Measurements from ENCODE around the gene PLA2G4C.

Gene PLA2G4C

GRCh38 chr19:48059331-48059730 lies 51.3 kb downstream of the PLA2G4C start:
- peaks cover 0 to 11% (median 0%) of the 10 kb centered on the region in 11 experiments; a peak in 1 of 22 replicates for H3K36me3 ChIP-seq
- no peaks in the 10 kb centered on the region for H4K20me1 ChIP-seq
- peaks cover 0 to 12% (median 0%) of the 10 kb centered on the region in 10 experiments; a peak in 3 of 20 replicates for H3K4me1 ChIP-seq
- H3K4me3 ChIP-seq, result no peak overlapping the region
- TF ChIP-seq Cebpa-rat (IDR thresholded peaks at IDR 0.05), result no peak
- H3K27me3 ChIP-seq, result no peaks in the 10 kb centered on the region
- no peak overlapping the region for H3K9ac ChIP-seq
- no peak overlapping the region for H3K4me2 ChIP-seq
- H3K27ac ChIP-seq, result no peak overlapping the region
- H3K9me3 ChIP-seq (replicated peaks in 1 of 11), result peaks cover 0 to 8% (median 3%) of the 10 kb centered on the region in 11 experiments; a peak in 9 of 22 replicates

DNA sequence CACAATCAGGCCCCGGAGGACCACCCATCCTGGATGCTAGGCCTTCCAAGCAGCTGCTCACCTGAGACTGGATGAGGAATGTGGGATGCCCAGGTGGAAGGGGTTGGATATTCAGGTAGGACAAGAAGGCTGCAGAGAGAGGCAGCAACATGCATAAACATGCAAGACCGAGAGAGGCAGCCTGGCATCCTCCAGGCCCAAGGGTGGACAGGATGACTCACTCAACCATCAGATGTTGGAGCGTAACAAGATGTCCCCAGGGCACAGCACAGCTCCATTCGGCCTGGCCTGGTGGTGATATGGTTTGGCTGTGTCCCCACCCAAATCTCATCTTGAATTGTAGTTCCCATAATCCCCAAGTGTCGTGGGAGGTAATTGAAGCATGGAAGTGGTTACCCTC lies 56.8 kb downstream of the PLA2G4C start:
- no peak overlapping the region for H3K4me2 ChIP-seq
- H3K9ac ChIP-seq, result no peak overlapping the region
- H3K27me3 ChIP-seq, result no peaks in the 10 kb centered on the region
- H3K4me3 ChIP-seq, result no peak overlapping the region
- peaks cover 0 to 10% (median 0%) of the 10 kb centered on the region in 11 experiments; a peak in 1 of 22 replicates for H3K36me3 ChIP-seq
- TF ChIP-seq Cebpa-rat (IDR thresholded peaks at IDR 0.05), result no peak
- H3K9me3 ChIP-seq (replicated peaks in 1 of 11), result peaks cover 8 to 45% (median 35%) of the 10 kb centered on the region in 11 experiments; a peak in 20 of 22 replicates
- H3K27ac ChIP-seq, result no peak overlapping the region
- peaks cover 0 to 12% (median 0%) of the 10 kb centered on the region in 10 experiments; a peak in 3 of 20 replicates for H3K4me1 ChIP-seq
- H4K20me1 ChIP-seq, result no peaks in the 10 kb centered on the region

- TF ChIP-seq Cebpa-rat (IDR thresholded peaks at IDR 0.05), result no peak
- Histone ChIP-seq H3K4me3 (no peak overlapping the region), H3K9ac (no peak overlapping the region), H3K27me3 (no peaks in the 10 kb centered on the region), H3K4me2 (no peak overlapping the region), H3K36me3 (peaks cover 0 to 10% (median 0%) of the 10 kb centered on the region in 11 experiments; a peak in 1 of 22 replicates), H3K9me3 (replicated peaks in 1 of 11) (peaks cover 8 to 45% (median 35%) of the 10 kb centered on the region in 11 experiments; a peak in 20 of 22 replicates), H4K20me1 (no peaks in the 10 kb centered on the region), H3K27ac (no peak overlapping the region), H3K4me1 (peaks cover 0 to 12% (median 0%) of the 10 kb centered on the region in 10 experiments; a peak in 3 of 20 replicates)
These were observed 57.5 kb downstream of the PLA2G4C start for GRCh38 chr19:48053076-48053475.

DNA sequence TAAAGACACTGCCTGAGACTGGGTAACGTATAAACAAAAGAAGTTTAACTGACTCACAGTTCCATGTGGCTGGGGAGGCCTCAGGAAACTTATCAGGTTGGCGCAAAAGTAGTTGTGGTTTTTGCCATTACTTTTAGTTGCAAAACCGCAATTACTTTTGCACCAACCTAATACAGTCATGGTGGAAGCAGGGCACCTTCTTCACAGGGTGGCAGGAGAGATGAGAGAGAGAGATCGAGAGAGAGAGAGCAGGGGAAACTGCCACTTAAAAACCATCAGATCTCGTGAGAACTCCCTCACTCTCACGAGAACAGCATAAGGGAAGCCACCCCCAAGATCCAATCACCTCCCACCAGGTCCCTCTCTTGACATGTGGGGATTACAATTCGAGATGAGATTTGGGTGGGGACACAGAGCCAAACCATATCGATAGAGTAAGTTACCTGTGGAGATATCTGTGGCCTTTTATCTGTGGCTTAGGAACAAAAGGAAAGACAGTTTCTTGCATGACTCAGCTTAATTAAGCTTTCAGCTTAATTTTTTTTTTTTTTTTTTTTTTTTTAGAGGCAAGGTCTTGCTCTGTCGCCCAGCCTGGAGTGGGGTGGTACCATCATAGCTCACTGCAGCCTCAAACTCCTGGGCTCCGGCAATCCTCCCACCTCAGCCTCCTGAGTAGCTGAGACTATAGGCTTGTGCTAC lies 59.1 kb downstream of the PLA2G4C start:
- no peak overlapping the region for H3K9ac ChIP-seq
- peaks cover 8 to 45% (median 35%) of the 10 kb centered on the region in 11 experiments; a peak in 20 of 22 replicates for H3K9me3 ChIP-seq (replicated peaks in 1 of 11)
- peaks cover 0 to 10% (median 0%) of the 10 kb centered on the region in 11 experiments; a peak in 1 of 22 replicates for H3K36me3 ChIP-seq
- no peak overlapping the region for H3K4me2 ChIP-seq
- TF ChIP-seq Cebpa-rat (IDR thresholded peaks at IDR 0.05), result no peak
- no peaks in the 10 kb centered on the region for H4K20me1 ChIP-seq
- no peak overlapping the region for H3K4me3 ChIP-seq
- H3K27ac ChIP-seq, result no peak overlapping the region
- no peaks in the 10 kb centered on the region for H3K27me3 ChIP-seq
- H3K4me1 ChIP-seq, result no peaks in the 10 kb centered on the region

- no peaks in the 10 kb centered on the region for H3K4me1 ChIP-seq
- TF ChIP-seq Cebpa-rat (IDR thresholded peaks at IDR 0.05), result no peak
- H3K27me3 ChIP-seq, result no peaks in the 10 kb centered on the region
- H3K9me3 ChIP-seq (replicated peaks in 1 of 11), result peaks cover 0 to 6% (median 0%) of the 10 kb centered on the region in 11 experiments; a peak in 2 of 22 replicates
- H3K36me3 ChIP-seq, result peaks cover 0 to 4% (median 0%) of the 10 kb centered on the region in 11 experiments; a peak in 1 of 22 replicates
- H3K27ac ChIP-seq, result no peak overlapping the region
- no peaks in the 10 kb centered on the region for H4K20me1 ChIP-seq
- no peak overlapping the region for H3K9ac ChIP-seq
- no peak overlapping the region for H3K4me2 ChIP-seq
- no peak overlapping the region for H3K4me3 ChIP-seq
These were observed 66.1 kb downstream of the PLA2G4C start for GRCh38 chr19:48044561-48044960.

DNA sequence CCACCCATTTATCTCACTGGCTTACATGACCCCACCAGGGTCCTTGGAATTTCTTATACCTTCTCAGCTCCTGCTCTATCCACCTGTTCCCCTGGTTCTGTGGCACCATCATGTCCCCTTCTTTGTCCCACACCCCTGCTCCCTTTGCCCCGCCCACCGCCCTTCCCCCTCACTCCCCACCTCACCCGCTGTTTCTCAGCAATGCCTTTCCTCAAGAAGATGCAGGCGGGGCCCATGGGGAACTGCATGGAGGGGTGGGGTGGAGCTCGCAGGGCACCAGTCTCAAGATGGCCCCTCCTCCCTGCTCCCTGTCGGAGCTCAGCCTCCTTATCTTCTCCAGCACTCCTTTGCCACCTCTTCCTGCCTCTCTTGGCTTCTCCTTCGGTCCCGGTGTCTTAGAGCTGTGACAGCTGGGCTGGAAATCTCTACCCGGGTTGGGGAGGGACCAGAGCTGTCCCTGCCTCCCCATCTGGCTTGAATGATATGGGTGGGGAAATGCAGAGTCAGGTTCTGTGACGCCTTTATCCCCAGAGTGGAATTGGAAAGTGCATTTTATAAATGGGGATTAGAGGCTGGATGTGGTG lies 66.8 kb downstream of the PLA2G4C start, which contains the start of gene CABP5:
TSS of gene CABP5 (minus strand) at position 405 of the 584 bp plus-strand sequence. CDS start at position 248, 157 bp downstream.
- no peaks in the 10 kb centered on the region for H3K27me3 ChIP-seq
- no peak within 1 kb of the TSS for H3K27ac ChIP-seq
- no peaks in the 10 kb centered on the region for H4K20me1 ChIP-seq
- no peak within 1 kb of the TSS for H3K4me2 ChIP-seq
- no peak within 1 kb of the TSS for H3K9ac ChIP-seq
- H3K4me3 ChIP-seq, result no peak within 1 kb of the TSS
- H3K9me3 ChIP-seq (replicated peaks in 1 of 11), result peaks cover 0 to 4% (median 0%) of the 10 kb centered on the region in 11 experiments; a peak in 3 of 22 replicates
- H3K4me1 ChIP-seq, result no peaks in the 10 kb centered on the region
- no peak for TF ChIP-seq Cebpa-rat (IDR thresholded peaks at IDR 0.05)
- peaks cover 0 to 4% (median 0%) of the 10 kb centered on the region in 11 experiments; a peak in 1 of 22 replicates for H3K36me3 ChIP-seq

DNA sequence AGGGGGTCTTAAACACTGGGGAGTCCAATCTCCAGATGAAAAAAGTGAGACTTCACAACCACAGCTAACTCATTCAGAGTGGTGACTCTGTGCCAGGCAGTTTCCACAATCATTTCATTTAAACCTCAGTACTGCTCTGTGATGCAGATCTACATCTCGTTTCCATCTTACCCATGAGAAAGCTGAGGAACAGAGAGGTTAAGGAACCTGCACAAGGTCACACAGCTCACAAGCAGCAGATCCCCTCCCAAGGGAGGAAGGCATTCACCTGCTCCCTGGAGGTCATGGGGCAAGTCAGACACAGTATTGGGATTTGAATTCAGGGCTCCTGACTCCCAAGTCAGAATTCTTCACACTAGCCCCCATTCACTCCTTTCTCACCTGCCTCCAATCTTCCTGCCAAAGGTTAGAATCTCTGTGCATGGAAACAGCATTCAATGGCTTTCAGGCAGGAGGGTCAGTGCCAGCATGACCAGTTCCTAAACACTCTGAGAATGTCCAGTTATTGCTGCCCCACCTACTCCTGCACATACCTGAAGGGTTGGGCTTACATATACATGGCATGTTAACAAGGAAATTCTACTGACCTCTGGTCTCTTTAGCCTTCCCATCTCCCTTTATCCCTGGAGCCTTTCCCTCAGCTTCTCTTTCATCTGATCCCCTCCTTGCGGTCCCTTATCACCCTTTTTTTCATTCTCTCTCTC lies 68.6 kb downstream of the PLA2G4C start:
- no peaks in the 10 kb centered on the region for H3K4me1 ChIP-seq
- H3K4me3 ChIP-seq, result no peak overlapping the region
- TF ChIP-seq Cebpa-rat (IDR thresholded peaks at IDR 0.05), result no peak
- H3K9me3 ChIP-seq (replicated peaks in 1 of 11), result peaks cover 9 to 19% (median 15%) of the 10 kb centered on the region in 11 experiments
- no peaks in the 10 kb centered on the region for H3K27me3 ChIP-seq
- no peaks in the 10 kb centered on the region for H3K36me3 ChIP-seq
- no peak overlapping the region for H3K9ac ChIP-seq
- H3K27ac ChIP-seq, result no peak overlapping the region
- H4K20me1 ChIP-seq, result no peaks in the 10 kb centered on the region
- H3K4me2 ChIP-seq, result no peak overlapping the region

DNA sequence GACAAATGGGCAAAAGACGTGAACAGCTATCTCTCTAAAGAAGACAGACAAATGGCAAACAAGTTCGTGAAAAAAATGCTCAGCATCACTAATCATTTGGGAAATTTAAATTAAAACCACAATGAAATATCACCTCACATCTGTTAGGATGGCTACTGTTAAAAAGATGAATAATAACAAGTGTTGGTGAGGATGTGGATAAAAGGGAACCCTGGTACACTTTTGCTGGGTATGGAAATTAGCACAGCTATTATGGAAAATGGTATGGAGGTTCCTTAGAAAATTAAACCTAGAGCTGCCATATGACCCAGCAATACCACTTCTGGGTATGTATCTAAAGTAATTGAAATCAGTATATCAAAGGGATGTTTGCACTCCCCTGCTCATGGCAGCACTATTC lies 73.9 kb downstream of the PLA2G4C start:
- no peaks in the 10 kb centered on the region for H3K36me3 ChIP-seq
- H3K27me3 ChIP-seq, result no peaks in the 10 kb centered on the region
- H3K4me2 ChIP-seq, result no peak overlapping the region
- peaks cover 18 to 29% (median 27%) of the 10 kb centered on the region in 11 experiments for H3K9me3 ChIP-seq (replicated peaks in 1 of 11)
- no peak overlapping the region for H3K27ac ChIP-seq
- H3K4me3 ChIP-seq, result no peak overlapping the region
- no peak for TF ChIP-seq Cebpa-rat (IDR thresholded peaks at IDR 0.05)
- H3K9ac ChIP-seq, result no peak overlapping the region
- H3K4me1 ChIP-seq, result no peaks in the 10 kb centered on the region
- H4K20me1 ChIP-seq, result no peaks in the 10 kb centered on the region

DNA sequence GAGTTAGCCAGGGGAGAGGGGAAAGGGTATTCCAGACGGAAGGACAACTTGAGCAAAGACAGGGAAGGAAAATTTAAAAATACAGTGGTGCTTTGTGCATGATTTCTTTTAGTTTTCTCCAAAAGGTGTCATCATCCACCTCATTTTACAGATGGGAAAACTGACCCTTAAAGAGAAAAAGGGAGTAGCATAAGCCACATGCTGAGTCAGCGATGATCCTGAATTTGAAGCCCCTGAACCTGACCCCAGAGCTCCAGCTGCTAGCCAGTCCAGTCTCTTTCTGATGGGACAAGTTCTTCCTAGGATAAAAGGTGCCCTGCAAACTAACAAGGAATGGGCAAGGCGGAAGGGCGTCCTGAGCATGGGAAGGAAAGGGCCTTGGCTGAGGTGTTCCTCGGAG lies 77.0 kb downstream of the PLA2G4C start:
- H3K9me3 ChIP-seq (replicated peaks in 1 of 11), result peaks cover 18 to 29% (median 26%) of the 10 kb centered on the region in 11 experiments
- TF ChIP-seq Cebpa-rat (IDR thresholded peaks at IDR 0.05), result no peak
- peaks cover 0 to 11% (median 9%) of the 10 kb centered on the region in 10 experiments; a peak in 8 of 20 replicates for H3K4me1 ChIP-seq
- no peak overlapping the region for H3K27ac ChIP-seq
- H4K20me1 ChIP-seq, result no peaks in the 10 kb centered on the region
- H3K36me3 ChIP-seq, result no peaks in the 10 kb centered on the region
- no peak overlapping the region for H3K9ac ChIP-seq
- H3K4me3 ChIP-seq, result no peak overlapping the region
- H3K27me3 ChIP-seq, result no peaks in the 10 kb centered on the region
- no peak overlapping the region for H3K4me2 ChIP-seq
